Keratinocyte (primary cell): Measurements from ENCODE around the gene CLC.

Experiments
- CTCF ChIP-seq, 3 experiments: IDR thresholded peaks in 1 of 3; conservative IDR thresholded peaks in 1 of 3; optimal IDR thresholded peaks in 1 of 3; 2 replicates in 2 of 3; 3 replicates in 1 of 3; pipeline versions ENCODE3 to v1.5.1; 2011; ENCODE audit warnings: low read length in 3 of 3, mild to moderate bottlenecking in 3 of 3, moderate library complexity in 2 of 3, control low read depth in 1 of 3, inconsistent platforms in 1 of 3; ENCODE audit not compliant: insufficient read depth in 2 of 3; ENCODE audit errors: extremely low read depth in 1 of 3
- EZH2 ChIP-seq: IDR thresholded peaks from one replicate; pipeline ENCODE4 v1.6.1; 2012; ENCODE audit warnings: inconsistent platforms, mild to moderate bottlenecking, low read length, moderate library complexity

GRCh38 chr19:39695759-39696158, 42.1 kb downstream of the CLC start:
- TF ChIP-seq CTCF (optimal IDR thresholded peaks at IDR 0.05 in 1 of 3, IDR thresholded peaks at IDR 0.05 in 1 of 3, conservative IDR thresholded peaks at IDR 0.05 in 1 of 3; ENCODE audit: extremely low read depth in 1 of 3, insufficient read depth in 2 of 3, low read length in 3 of 3) (no peak), EZH2 (no peak)
